HT1080 (cell line): ENCODE data around the gene ADCY4. TPM values are rescaled to one million over a fixed set of nuclear protein-coding genes. Genes with fewer than 3 reads are reported as not detected.
"Not testable (repeated sequence)": the region's sequence is repeated elsewhere in the genome, so short reads cannot be mapped to it uniquely, and the experiment has no call there.

Experiments used
- DNase-seq: peaks from one replicate; pipeline ENCODE4 v3.0.0-alpha.2; 2015; ENCODE audit warnings: low read depth
- total RNA-seq: library from RNA; depleted of rRNA; stranded (reverse); fragments of >200 nt; shearing (Covaris generic); gene quantifications from 2 replicates; pipeline ENCODE4 v1.2.3, GENCODE V29; 2014

The ADCY4 gene
- total RNA-seq, 1 experiment from 2014 or later, result not detected

DNA sequence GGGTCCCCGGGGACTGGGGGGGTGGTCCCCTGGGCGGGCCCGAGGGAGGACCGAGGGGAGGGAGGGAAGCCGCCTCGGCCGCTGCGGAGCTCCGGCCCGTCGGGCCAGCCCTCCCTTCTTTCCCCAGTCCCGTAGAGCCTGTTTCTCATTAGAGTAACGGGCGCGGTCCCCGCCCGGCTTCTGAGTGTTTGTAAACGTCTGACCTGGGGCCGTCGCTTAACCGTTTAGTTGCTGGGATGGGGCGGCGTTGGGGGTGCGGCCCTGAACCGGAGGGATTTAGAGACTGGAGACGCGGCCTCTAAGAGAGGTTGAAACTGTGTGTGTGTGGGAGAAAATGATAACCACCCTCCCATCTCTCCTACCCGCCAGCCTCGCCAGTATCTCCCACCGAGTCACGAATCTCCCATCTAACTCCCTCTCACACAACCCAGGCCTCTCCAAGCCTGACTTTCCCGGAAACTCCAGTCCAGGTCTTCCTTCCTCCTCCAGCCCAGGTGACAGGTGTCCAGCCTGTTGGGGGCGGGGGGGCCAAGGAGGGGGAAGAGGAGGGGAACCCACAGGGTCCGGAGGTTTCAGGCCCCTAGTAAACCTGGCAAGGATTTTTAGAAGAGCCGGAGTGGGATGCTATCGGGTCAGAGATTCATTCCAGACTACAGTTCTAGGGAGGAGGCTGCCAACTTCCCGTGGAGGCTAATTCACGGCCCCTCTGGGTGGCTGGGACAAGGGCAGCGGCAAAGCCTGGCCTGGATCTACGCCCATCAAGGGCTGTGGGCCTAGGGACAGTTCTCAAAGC lies 32.0 kb upstream of the ADCY4 start:
- peak; percentile 26 for DNase-seq

DNA sequence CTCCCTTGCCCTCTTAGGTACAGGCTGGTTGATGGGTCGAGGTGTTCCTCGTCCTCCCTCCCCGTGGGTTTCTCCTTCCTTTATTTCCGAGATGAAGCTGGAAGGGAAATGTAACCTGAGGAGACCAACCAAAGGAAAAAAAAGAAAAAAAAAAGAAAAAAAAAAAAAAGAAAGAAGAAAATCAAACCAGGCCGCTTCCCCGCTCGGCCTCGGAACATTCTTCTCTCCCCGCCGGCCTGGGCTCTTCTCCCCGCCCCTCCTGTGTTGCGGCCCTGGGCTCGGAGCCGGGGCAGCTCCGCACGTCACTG lies 31.5 kb upstream of the ADCY4 start:
- DNase-seq, result no peak

DNA sequence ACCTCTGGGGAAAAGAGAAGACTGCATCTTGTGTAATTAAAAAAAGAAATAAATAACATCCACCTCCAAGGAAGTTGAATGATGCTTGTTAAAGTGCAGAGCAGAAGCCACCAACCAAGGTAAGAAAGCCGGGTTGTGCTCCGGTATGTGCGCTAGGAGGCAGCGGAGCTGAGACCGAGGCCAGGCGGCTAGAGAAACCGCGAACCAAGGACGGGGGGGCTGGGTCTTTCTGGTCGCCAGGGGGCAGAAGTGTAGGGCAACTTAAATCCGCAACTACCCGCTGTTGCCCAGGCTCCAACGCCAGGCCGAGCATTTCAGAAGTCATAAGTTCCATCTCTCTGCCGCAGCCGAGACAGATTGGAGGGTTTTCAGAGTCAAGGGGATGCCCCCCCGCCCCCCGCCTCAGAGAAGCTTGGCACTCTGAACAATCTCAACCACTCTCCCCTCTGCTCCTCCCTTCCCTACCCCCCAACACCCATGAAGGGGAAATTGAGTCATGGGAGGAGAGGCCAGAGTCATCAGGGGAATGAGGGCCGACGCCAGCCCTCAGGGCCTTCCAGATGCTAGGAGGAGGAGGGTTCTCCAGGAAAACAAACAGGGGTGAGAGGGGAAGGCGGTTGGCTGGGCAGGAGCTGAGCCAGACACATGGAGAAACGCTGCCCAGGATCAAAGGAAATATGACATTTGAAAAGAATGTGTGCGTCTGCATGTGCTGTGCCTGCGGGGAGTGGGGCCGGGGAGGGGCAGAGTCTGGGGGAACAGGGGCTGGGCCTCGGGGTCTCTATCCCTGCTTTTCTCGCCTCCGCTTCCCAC lies 30.9 kb upstream of the ADCY4 start:
- DNase-seq, result peak; percentile 79

DNA sequence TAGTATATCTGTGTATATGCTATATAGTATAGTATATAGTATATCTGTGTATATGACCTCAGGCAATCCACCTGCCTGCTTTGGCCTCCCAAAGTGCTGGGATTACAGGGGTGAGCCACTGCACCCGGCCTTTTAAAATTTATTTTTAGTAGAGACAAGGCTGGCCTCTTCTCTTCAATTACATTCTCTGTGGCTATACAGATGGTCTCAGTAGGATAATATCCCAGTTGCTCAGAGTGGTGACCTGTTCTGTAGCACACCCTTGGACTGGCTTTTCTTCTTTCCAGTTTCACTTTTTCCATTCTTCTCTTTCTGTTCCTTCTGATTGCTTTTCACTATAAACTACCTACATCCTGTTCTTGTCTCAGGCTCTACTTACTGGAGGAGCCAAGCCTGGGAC lies 30.0 kb upstream of the ADCY4 start:
- DNase-seq, result no peak

DNA sequence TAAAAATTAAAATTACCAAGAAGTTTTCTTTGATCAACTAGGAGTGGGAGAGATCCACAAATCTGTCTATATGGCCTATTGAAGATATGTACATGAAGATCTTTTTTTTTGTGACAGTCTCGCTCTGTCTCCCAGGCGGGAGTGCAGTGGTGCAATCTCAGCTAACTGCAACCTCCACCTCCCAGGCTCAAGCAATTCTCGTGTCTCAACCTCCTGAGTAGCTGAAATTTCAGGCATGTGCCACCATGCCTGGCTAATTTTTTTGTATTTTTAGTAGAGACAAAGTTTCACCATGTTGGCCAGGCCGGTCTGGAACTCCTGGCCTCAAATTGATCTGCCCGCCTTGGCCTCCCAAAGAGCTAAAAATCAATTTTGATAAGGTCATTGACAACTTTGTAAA lies 28.5 kb upstream of the ADCY4 start:
- no peak for DNase-seq

DNA sequence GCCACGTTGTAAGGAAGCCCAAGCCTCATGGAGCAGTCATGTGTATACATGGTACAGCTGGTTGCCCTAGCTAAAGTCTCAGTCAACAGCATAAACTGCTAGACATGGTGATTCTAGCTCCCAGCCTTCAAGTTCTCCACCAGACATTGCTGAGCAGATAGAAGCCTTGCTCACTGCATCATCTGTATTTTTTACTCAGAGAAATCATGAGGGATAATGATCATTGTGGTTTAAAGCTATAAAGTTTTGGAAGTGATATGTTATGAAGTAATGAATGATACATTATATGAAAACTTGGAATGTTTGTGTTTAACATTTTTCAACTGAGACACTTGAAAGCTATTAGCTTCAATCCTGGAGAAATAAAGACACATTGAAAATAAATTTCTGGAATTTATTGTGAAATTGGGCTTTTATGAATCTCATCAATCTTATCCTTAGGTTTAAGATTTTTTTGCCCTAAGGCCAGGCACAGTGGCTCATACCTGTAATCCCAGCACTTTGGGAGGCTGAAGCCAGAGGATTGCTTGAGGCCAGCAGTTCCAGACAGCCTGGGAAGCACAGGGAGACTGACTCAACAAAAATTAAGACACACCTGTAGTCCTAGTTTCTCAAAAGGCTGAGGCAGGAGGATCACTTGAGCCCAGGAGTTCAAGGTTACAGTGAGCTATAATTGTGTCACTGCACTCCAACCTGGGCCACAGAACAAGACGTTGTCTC lies 27.5 kb upstream of the ADCY4 start:
- DNase-seq, result no peak

DNA sequence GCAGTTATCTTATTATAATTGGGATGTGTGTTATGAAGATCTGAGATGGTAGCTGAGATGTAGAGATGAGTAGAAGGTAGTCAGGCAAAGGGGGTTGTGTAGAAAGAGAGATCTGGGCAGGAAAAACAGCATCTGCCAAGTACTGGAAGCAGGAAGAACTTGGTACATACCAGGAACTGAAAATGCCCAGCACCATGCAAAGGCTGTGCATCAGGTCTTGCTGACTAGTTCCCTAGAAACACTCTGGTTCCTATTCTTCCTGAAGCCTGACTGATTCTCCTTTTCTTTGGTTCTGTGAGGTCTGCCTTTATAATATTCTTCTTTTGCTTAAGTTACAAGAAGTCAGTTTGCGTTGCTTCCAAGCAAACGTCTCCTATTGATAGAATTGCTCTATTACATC lies 26.5 kb upstream of the ADCY4 start:
- DNase-seq, result no peak

DNA sequence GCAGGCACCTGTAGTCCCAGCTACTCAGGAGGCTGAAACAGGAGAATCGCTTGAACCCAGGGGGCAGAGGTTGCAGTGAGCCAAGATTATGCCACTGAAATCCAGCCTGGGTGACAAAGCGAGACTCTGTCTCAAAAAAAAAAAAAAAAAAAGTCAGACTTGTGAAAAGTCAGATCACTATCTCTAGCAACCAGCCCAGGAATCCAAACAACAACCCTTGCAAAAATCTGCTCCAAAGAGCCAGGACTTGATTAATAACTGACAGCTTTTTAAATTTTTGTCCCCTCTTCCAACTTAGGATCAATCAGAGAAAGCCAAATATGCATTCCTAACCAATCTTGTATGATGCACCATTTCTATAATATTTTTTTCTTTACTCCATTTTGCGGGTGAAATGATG lies 25.4 kb upstream of the ADCY4 start:
- no peak for DNase-seq

DNA sequence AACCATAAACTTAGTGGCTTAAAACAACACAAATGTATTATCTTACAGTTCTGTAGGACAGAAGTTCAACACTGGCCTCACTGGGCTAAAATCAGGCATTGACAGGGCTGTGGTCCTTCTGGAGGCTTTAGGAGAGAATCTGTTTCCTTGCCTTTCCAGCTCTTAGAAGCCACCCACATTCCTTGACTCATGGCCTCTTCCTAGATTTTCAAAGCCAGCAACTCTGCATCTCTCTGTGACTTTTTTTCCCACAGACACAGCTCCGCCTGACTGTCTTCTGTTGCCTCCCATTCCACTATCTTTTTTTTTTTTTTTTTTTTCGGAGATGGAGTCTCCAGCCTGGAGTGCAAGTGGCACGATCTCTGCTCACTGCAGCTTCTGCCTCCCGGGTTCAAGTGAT lies 21.3 kb upstream of the ADCY4 start:
- no peak for DNase-seq

DNA sequence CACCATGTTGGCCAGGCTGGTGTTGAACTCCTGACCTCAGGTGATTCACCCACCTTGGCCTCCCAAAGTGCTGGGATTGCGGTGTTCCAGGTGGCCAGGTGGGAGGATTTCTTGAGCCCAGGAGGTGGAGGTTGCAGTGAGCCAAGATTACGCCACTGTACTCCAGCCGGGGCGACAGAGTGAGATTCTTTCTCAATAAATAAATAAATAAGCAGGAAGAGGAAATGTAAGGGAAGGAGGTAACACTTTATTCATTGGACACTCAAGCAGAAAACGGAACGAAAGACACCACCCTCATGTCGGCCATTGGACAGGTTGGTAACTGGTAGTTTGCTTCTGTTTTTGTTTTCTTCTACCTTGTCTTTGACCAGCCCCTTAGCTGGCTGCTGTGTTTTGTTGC lies 20.1 kb upstream of the ADCY4 start:
- no peak for DNase-seq

DNA sequence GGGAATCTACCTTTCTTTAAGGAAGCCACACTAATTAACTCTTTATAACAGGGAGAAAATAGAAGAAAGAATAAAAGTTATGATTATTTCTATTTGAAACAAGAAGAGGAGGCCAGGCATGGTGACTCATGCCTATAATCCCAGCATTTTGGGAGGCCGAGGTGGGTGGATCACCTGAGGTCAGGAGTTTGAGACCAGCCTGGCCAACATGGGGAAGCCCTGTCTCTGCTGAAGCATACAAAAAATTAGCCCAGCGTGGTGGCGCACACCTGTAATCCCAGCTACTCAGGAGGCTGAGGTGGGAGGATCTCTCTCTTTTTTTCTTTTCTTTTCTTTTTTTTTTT lies 19.6 kb upstream of the ADCY4 start:
- not testable (repeated sequence) for DNase-seq

DNA sequence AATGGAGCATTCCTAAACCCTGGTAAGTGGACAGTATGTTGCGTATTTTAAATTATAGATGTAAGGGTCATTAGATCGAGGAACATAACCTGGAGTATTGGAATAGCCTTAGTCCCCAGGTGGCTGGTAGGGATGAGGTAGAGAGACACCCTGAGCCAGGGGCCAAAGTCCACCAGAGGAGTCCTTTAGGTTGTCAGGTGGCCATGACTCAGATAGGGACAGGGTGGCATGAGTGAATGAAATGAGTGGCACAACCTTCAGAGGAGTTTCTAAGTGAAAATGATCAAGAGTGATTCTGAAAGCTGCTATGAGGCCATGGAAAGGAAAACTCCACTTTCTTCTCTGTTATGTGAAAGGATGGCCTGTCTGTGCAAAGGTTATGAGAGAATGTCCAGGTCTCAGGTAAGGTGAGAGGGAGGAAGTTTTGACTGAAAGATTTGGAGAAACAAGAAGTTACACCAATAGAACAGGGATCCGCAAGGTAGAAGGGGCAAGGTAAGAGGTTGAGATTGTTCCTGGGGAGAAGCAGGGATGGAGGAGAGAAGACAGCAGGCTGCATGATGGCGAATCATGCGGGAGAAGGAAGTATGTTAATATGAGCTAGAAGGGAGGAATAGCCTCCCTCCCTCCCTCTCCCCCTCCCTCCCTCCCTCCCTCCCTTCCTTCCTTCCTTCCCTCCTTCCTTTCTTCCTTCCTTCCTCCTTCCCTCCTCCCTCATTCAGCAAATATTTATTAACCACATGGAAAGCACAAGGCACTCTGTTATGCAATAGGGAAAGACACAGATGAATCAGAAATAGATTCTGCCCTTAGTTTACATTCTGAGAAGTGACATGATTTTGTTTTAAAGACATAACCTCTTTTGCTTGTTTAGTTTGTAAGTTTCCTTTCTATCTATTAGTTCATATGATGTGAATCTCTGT lies 18.9 kb upstream of the ADCY4 start:
- DNase-seq, result no peak

DNA sequence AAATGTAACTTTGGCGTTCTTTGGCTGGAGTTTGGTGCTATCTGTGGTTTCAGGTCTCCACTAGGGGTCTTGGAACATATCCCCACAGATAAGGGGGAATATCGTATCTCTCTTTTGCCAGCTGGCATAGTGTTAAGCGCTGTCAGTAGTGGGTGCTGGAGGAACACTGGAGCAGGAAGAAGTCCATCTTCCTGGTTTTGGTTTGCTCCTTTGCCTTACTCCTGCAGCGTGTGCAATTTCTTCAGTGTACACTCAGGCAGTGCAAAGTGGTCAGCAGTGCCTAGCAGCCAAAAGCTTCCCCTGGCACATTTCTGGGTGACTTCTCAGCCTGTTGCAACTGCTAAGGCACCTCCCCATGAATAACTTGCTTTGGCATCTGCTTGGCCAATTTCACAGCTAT lies 16.6 kb upstream of the ADCY4 start:
- DNase-seq, result no peak

DNA sequence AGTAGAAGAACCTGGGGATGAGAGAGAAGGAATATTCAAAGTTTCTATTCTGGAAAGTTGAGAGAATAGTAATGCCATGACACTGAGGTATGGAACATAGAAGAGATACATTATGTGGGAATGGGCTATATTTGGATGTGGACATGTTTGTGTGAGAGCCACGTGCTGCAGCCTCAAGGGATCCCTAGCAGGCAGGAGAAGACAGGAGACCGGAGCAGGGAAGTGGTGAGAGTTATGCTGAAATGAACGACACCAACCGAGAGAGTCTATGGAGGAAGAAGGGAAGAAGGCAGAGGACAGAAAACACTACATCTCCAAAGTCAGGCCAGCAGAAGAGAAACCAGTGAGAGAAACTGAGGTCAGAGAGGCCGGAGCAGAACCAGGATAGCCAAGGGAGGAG lies 14.9 kb upstream of the ADCY4 start:
- DNase-seq, result no peak

DNA sequence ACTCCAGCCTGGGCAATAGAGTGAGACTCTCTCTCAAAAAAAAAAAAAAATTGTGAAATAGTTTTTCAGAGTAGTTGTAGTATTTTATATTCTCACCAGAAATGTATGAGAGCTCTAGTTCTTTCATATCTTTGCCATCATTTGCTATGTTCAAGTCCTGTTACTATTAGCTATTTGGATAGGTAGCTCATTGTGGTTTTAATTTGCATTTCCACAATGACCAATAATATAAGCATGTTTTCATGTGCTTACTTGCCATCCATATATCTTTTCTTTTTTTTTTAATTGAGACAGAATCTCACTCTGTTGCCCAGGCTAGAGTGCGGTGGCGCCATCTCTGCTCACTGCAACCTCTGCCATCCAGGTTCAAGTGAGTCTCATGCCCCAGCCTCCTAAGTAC lies 13.3 kb upstream of the ADCY4 start:
- DNase-seq, result no peak

DNA sequence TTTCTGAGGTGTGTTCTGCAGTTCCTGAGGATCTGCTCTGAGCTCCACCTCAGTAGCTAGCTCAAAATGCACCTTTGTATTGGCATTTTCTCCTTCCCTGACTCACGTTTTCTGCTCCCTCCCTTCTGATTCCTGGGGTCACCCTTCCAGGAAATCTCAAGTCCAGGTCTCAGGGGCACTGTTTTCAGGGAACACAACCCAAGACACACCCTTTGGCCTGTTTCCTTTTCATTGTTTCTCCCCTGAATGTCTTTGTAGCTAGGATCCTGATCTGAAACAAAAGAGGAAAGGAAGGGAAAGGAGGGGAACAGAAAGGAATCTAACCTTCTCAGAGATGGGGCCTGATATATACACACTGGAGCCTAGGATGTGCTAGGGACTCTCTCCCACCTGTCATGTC lies 12.3 kb upstream of the ADCY4 start:
- no peak for DNase-seq

DNA sequence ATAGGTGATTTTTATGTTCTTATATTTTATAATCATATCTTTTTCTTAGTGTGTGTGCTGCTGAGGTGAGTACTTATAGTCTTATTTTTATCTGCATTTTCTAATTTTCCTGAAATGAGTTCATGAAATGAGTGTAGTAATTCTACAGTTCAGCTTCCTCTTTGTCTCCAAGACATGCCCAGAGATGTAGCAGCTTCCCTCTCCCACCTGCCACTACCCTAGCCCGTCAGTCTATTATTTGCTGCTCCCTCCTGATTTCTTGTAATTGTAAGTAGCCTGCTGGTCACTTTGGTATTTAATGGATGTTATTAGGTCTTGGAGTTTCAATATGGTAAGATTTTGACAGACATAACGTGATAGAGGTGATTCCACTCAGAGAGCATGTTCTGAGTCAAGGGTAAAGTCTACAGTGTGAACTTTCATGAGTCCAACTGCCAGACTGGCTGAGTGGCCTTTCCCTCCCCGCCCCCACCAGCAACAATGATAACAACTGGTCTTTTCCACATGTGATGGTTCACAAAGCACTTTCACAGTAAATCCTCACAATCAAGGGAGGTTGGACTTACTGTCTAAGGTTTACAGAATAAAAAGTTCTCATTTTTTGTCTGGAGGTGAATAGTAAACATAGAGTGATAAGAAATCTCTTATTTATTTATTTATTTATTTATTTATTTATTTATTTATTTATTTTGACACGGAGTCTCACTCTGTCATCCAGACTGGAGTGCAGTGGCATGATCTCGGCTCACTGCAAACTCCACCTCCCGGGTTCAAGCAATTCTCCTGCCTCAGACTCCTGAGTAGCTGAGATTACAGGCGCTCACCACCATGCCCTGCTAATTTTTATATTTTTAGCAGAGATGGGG lies 9.2 kb upstream of the ADCY4 start:
- DNase-seq, result no peak

DNA sequence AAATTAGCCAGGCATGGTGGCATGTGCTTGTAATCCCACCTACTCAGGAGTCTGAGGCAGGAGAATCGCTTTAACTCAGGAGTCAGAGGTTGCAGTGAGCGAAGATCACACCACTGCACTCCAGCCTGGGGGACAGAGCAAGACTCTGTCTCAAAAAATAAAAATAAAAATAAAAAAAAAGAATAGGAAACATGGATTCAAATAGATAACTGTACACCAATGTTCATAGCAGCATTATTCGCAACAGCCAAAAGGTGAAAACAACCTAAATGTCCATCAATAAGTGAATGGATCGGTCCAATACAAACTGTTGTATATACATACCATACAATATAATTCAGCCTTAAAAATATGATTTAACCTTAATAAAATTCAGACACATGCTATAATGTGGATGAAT lies 8.0 kb upstream of the ADCY4 start:
- DNase-seq, result no peak

DNA sequence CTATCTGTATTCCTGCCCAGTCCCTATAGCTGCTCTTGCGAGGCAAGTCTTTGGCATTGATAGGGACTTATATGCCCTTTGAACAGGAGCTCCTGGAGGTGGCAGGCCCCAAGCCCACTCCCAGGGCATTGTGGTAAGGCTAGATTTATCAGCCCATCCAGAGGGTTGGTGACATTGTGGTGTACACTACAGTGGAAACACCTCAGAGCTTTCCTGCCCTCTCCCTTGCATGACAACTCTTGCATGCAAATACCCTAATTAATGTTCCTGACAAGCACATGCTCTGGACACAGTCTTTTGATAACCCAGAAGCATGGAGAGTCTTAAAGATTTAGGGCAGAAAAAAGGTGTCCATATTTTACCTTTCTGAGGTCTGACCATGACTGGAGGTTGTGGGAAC lies 5.7 kb upstream of the ADCY4 start:
- DNase-seq, result no peak
